ENCODE measurements around the gene AKIP1. TPM values are rescaled to one million over a fixed set of nuclear protein-coding genes. Genes with fewer than 3 reads are reported as not detected.

Gene AKIP1
- total RNA-seq, 2 experiments from 2014 or later: 25.2 to 28.2 TPM

DNA sequence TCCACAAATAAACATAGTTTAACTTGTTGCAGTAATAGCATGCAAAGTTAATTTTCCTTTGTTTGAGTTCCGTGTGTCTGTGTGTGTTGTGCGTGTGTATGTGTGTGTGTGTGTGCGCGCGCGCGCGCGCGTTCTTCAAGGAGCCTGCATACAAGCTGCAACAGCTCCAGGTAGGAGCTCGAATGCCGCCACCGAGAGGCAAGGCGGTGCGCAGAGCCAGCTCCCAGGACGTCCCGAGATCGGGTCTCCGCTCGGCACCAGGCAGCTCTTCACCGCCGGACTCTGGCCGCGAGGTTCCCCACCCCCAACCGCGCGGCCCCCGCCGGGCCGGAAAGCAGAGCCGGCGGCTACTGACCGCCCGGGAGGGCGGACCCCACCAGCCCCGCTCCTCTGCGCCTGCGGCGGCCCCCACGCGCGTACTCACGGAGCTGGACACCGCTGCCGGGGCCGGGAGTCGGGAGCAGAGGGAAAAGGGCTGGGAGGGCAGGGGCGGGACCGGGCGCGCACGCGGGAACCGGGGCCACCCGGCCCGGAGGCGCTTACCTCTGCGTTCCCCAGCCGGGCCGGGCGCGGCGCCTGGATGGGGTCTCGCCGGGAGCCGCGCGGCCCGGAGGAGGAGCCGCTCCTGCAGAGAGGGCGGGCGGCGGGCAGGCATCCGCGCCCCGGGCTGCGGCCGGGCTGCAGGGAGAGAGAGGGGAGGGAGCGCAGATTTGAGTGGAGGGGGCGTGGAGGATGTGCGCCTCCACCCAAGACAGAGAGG, 40.4 kb upstream of the AKIP1 start:
- Histone ChIP-seq H3K27ac (ENCODE audit: low read depth, low read length, poor library complexity, severe bottlenecking) (no peak overlapping the region), H3K79me2 (ENCODE audit: insufficient read depth, low read depth, low read length) (no peaks in the 10 kb centered on the region), H4K20me1 (ENCODE audit: insufficient read depth, low read length) (no peaks in the 10 kb centered on the region), H2AFZ (ENCODE audit: low read length) (no peak overlapping the region), H3K9me3 (ENCODE audit: low read length) (no peaks in the 10 kb centered on the region), H3K4me3 (ENCODE audit: low read depth, low read length, poor library complexity, severe bottlenecking) (no peak overlapping the region), H3K4me1 (ENCODE audit: insufficient read depth, low read length, poor library complexity, severe bottlenecking) (no peaks in the 10 kb centered on the region), H3K4me2 (ENCODE audit: low read length) (no peak overlapping the region), H3K36me3 (ENCODE audit: insufficient read depth, low read length) (no peaks in the 10 kb centered on the region), H3K9me2 (ENCODE audit: insufficient read depth, low read length) (no peaks in the 10 kb centered on the region)
- TF ChIP-seq EZH2phosphoT487 (IDR thresholded peaks at IDR 0.05; ENCODE audit: borderline replicate concordance, low read depth, low read length): no peak
- TF ChIP-seq, protein P1, sequence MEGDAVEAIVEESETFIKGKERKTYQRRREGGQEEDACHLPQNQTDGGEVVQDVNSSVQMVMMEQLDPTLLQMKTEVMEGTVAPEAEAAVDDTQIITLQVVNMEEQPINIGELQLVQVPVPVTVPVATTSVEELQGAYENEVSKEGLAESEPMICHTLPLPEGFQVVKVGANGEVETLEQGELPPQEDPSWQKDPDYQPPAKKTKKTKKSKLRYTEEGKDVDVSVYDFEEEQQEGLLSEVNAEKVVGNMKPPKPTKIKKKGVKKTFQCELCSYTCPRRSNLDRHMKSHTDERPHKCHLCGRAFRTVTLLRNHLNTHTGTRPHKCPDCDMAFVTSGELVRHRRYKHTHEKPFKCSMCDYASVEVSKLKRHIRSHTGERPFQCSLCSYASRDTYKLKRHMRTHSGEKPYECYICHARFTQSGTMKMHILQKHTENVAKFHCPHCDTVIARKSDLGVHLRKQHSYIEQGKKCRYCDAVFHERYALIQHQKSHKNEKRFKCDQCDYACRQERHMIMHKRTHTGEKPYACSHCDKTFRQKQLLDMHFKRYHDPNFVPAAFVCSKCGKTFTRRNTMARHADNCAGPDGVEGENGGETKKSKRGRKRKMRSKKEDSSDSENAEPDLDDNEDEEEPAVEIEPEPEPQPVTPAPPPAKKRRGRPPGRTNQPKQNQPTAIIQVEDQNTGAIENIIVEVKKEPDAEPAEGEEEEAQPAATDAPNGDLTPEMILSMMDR (conservative IDR thresholded peaks at IDR 0.05; ENCODE audit: low read length): no peak
- DNase-seq (ENCODE audit: low spot score): no peak
- no TSS peak for BruUV-seq (replicated peaks)
- ChIA-PET CTCF (ENCODE audit: unreplicated experiment) (no interaction called here), POLR2A (no interaction called here)
- intact Hi-C loops (cut with micrococcal nuclease; ENCODE audit: unreplicated experiment): no loop called here

DNA sequence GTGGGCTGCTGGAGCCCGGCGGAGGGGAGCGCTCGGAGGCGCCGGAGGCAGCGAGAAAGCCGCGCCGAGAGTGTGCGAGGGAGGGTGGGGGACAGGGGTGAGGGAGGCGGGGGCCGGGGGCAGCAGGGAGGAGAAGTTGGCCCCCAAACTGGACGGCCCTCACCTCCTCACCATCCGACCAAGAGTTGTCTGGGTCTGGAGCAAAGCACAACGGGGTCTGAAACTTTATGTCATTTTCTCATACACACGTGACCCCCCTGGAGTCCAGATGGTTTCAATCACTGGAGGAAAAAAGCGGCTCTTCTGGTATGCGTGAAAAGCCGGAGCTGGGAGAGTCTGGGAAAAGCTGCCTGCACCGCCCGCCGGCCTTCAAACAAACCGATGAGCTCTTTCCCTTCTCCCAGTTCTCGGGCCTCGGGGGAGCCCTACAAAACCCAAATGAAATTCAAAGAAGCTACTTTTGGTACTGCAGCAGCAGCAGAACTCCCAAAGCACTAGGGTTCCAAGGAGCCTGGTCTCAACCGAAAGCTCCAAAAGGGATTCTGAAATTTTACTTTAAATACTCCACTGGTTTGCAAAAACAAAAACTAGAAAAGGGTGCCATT, 39.7 kb upstream of the AKIP1 start:
- Histone ChIP-seq H3K36me3 (ENCODE audit: insufficient read depth, low read length) (no peaks in the 10 kb centered on the region), H2AFZ (ENCODE audit: low read length) (no peak overlapping the region), H4K20me1 (ENCODE audit: insufficient read depth, low read length) (no peaks in the 10 kb centered on the region), H3K27ac (ENCODE audit: low read depth, low read length, poor library complexity, severe bottlenecking) (no peak overlapping the region), H3K4me3 (ENCODE audit: low read depth, low read length, poor library complexity, severe bottlenecking) (no peak overlapping the region), H3K9me3 (ENCODE audit: low read length) (no peaks in the 10 kb centered on the region), H3K4me1 (ENCODE audit: insufficient read depth, low read length, poor library complexity, severe bottlenecking) (no peaks in the 10 kb centered on the region), H3K79me2 (ENCODE audit: insufficient read depth, low read depth, low read length) (no peaks in the 10 kb centered on the region), H3K4me2 (ENCODE audit: low read length) (no peak overlapping the region), H3K9me2 (ENCODE audit: insufficient read depth, low read length) (no peaks in the 10 kb centered on the region)
- DNase-seq (ENCODE audit: low spot score): no peak
- intact Hi-C loops (cut with micrococcal nuclease; ENCODE audit: unreplicated experiment): no loop called here
- no TSS peak for BruUV-seq (replicated peaks)
- ChIA-PET CTCF (ENCODE audit: unreplicated experiment) (interaction anchor here (0.5 kb wide), 1 partner anchor 94 kb away, joined by 3 read pairs; no protein-coding TSS in a partner anchor), POLR2A (no interaction called here)
- TF ChIP-seq, protein P1 (conservative IDR thresholded peaks at IDR 0.05; ENCODE audit: low read length): no peak
- TF ChIP-seq EZH2phosphoT487 (IDR thresholded peaks at IDR 0.05; ENCODE audit: borderline replicate concordance, low read depth, low read length): no peak

DNA sequence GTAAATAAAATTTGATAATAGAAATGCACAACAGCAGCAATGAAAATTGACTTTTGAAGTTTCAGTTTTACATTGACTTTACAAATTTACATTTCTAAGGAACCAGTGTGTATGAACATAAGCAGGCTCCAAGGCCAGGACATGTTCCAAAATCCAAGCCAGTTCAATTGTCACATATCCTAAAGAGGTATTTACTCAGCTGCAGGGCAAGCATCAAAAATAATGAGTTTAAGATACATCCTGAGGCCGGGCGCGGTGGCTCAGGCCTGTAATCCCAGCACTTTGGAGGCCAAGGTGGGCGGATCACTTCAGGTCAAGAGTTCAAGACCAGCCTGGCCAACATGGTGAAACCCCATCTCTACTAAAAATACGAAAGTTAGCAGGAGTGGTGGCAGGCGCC, 39.0 kb upstream of the AKIP1 start:
- Histone ChIP-seq H3K27ac (ENCODE audit: low read depth, low read length, poor library complexity, severe bottlenecking) (no peak overlapping the region), H2AFZ (ENCODE audit: low read length) (no peak overlapping the region), H3K4me1 (ENCODE audit: insufficient read depth, low read length, poor library complexity, severe bottlenecking) (no peaks in the 10 kb centered on the region), H3K9me2 (ENCODE audit: insufficient read depth, low read length) (no peaks in the 10 kb centered on the region), H3K79me2 (ENCODE audit: insufficient read depth, low read depth, low read length) (no peaks in the 10 kb centered on the region), H3K9me3 (ENCODE audit: low read length) (no peaks in the 10 kb centered on the region), H4K20me1 (ENCODE audit: insufficient read depth, low read length) (no peaks in the 10 kb centered on the region), H3K4me3 (ENCODE audit: low read depth, low read length, poor library complexity, severe bottlenecking) (no peak overlapping the region), H3K4me2 (ENCODE audit: low read length) (no peak overlapping the region), H3K36me3 (ENCODE audit: insufficient read depth, low read length) (no peaks in the 10 kb centered on the region)
- no TSS peak for BruUV-seq (replicated peaks)
- no peak for TF ChIP-seq EZH2phosphoT487 (IDR thresholded peaks at IDR 0.05; ENCODE audit: borderline replicate concordance, low read depth, low read length)
- TF ChIP-seq, protein P1 (conservative IDR thresholded peaks at IDR 0.05; ENCODE audit: low read length): no peak
- POLR2A ChIA-PET: no interaction called here
- intact Hi-C loops (cut with micrococcal nuclease; ENCODE audit: unreplicated experiment): no loop called here
- CTCF ChIA-PET (ENCODE audit: unreplicated experiment): interaction anchor here (0.5 kb wide), 1 partner anchor 94 kb away, joined by 3 read pairs; no protein-coding TSS in a partner anchor
- DNase-seq (ENCODE audit: low spot score): no peak

Measured in OCI-LY7 (cell line).